ENCODE data around the gene BRF1. TPM values are rescaled to one million over a fixed set of nuclear protein-coding genes. Genes with fewer than 3 reads are reported as not detected.

Gene BRF1
- total and polyA plus RNA-seq, 2 of the 13 experiments (the other 11 are each of a cell fraction or from before 2014, with no cell fraction given): 5.1 to 11.0 TPM

GRCh38 chr14:105343194-105343593 is 42.4 kb upstream of the BRF1 start:
- no TSS peak for BruUV-seq (replicated peaks)
- ATAC-seq (no peak), DNase-seq (ENCODE audit: low spot score) (peak; percentile 31), FAIRE-seq (no peak)
- 0 out of 2 replicates have a peak, but pooled peaks cover 8% of the 10 kb centered on the region for H4K20me1 ChIP-seq (ENCODE audit: insufficient read depth, low read length)
- H3K4me3 ChIP-seq (replicated peaks in 1 of 3; ENCODE audit: insufficient read depth in 1 of 3, low read depth in 2 of 3, low read length in 3 of 3): no peak overlapping the region
- no peak overlapping the region for H3K27ac ChIP-seq (ENCODE audit: extremely low read length, insufficient read depth, low read length)
- H3K27me3 ChIP-seq (ENCODE audit: control insufficient read depth in 1 of 2, insufficient read depth in 2 of 2, low read length in 2 of 2): no peaks in the 10 kb centered on the region
- ChIA-PET CTCF (ENCODE audit: low intra/inter-chr PET ratio, low total read pairs) (no interaction called here), POLR2A (interaction anchor here (0.8 kb wide), 1 partner anchor 9 kb away, joined by 3 read pairs; no protein-coding TSS in a partner anchor)
- in situ Hi-C loops (cut with HindIII; ENCODE audit: extremely low pct_ligation_motif_present, low pct_unique_long_range_greater_than_20kb) (no loop called here), intact Hi-C loops (cut with micrococcal nuclease; ENCODE audit: unreplicated experiment) (no loop called here)
- WGBS (ENCODE audit: low lambda C conversion rate): 62% methylated on average over 7 of the region's 7 CpGs
- H3K36me3 ChIP-seq (replicated peaks in 1 of 2; ENCODE audit: control insufficient read depth in 1 of 2, insufficient read depth in 2 of 2, low read length in 2 of 2): no peaks in the 10 kb centered on the region
- no peak for TF ChIP-seq ZNF362 (CRISPR knock-in tag; IDR thresholded peaks at IDR 0.05; ENCODE audit: borderline replicate concordance)
- TF ChIP-seq HNF4A (CRISPR knock-in tag; IDR thresholded peaks at IDR 0.05): no peak
- no peak for TF ChIP-seq ZKSCAN1 (IDR thresholded peaks at IDR 0.05; ENCODE audit: low read length)
- no peak for TF ChIP-seq ZNF30 (CRISPR knock-in tag; IDR thresholded peaks at IDR 0.05)
- 0 out of 2 replicates have a peak, but pooled peaks have one; percentile 12 for TF ChIP-seq BCL6 (CRISPR knock-in tag; IDR thresholded peaks at IDR 0.05)
- TF ChIP-seq PHF5A (CRISPR knock-in tag; IDR thresholded peaks at IDR 0.05; ENCODE audit: low read depth, unreplicated experiment): no peak
- TF ChIP-seq ZNF768 (CRISPR knock-in tag; IDR thresholded peaks at IDR 0.05): no peak
- TF ChIP-seq HMGXB4 (CRISPR knock-in tag; IDR thresholded peaks at IDR 0.05; ENCODE audit: borderline replicate concordance in 1 of 2, low read depth in 1 of 2): no peak
- no peak for TF ChIP-seq ZNF556 (CRISPR knock-in tag; IDR thresholded peaks at IDR 0.05; ENCODE audit: borderline replicate concordance)
- TF ChIP-seq HNRNPLL (IDR thresholded peaks at IDR 0.05; ENCODE audit: low read depth, low read length, poor library complexity, severe bottlenecking): no peak
- TF ChIP-seq ZNF7 (CRISPR knock-in tag; IDR thresholded peaks at IDR 0.05): 0 out of 2 replicates have a peak, but pooled peaks have one; percentile 39
- TF ChIP-seq GLI4 (CRISPR knock-in tag; IDR thresholded peaks at IDR 0.05; ENCODE audit: borderline replicate concordance): no peak
- no peak for TF ChIP-seq ZNF781 (CRISPR knock-in tag; IDR thresholded peaks at IDR 0.05; ENCODE audit: borderline replicate concordance, not compliant biosample characterization)
- no peak for TF ChIP-seq NCOR1 (IDR thresholded peaks at IDR 0.05; ENCODE audit: borderline replicate concordance, low read length)
- no peak overlapping the region for H2AFZ ChIP-seq (ENCODE audit: low read length)
- peaks cover 27% of the 10 kb centered on the region for H3K4me1 ChIP-seq (ENCODE audit: insufficient read depth, low read length)
- H3K79me2 ChIP-seq (ENCODE audit: insufficient read depth, low read length): peaks cover 2% of the 10 kb centered on the region
- no peak overlapping the region for H3K9ac ChIP-seq (ENCODE audit: insufficient read depth, low read depth, low read length)
- no peaks in the 10 kb centered on the region for H3K9me3 ChIP-seq (ENCODE audit: low read length)
- H3K4me2 ChIP-seq (ENCODE audit: low read depth, low read length): no peak overlapping the region

Data from HepG2 (cell line).